ENCODE results near the gene LYPLAL1. TPM values are rescaled to one million over a fixed set of nuclear protein-coding genes. Genes with fewer than 3 reads are reported as not detected.

LYPLAL1 gene
- total and polyA plus RNA-seq, 9 of the 15 experiments (the other 6 are each of a cell fraction or from before 2014, with no cell fraction given), result 14.9 to 179 (median 46.3) TPM

- no peak for TF ChIP-seq UBTF (IDR thresholded peaks at IDR 0.05; ENCODE audit: borderline replicate concordance in 1 of 2, low read depth in 2 of 2, low read length in 2 of 2)
- TF ChIP-seq TEAD4 (IDR thresholded peaks at IDR 0.05; ENCODE audit: low read length), result peak; percentile 83
- TF ChIP-seq TEAD4 (CRISPR knock-in tag; IDR thresholded peaks at IDR 0.05; ENCODE audit: borderline replicate concordance), result no peak
- 0 out of 2 replicates have a peak, but pooled peaks have one; percentile 44 for TF ChIP-seq SUPT5H (IDR thresholded peaks at IDR 0.05)
- TF ChIP-seq SRF (CRISPR knock-in tag; IDR thresholded peaks at IDR 0.05), result peak in 1 of 2 experiments; percentile 80; a peak in 1 of 4 replicates
- TF ChIP-seq HOMEZ (CRISPR knock-in tag; IDR thresholded peaks at IDR 0.05), result no peak
- no peak for TF ChIP-seq TRIM28 (IDR thresholded peaks at IDR 0.05)
- TF ChIP-seq MEIS2 (IDR thresholded peaks at IDR 0.05; ENCODE audit: partially characterized antibody), result peak; percentile 55
- no peak for TF ChIP-seq NR4A1 (CRISPR knock-in tag; IDR thresholded peaks at IDR 0.05)
- TF ChIP-seq NR4A1 (tag; IDR thresholded peaks at IDR 0.05), result 0 out of 2 replicates have a peak, but pooled peaks have one; percentile 71
- peak; percentile 92 for TF ChIP-seq DPF2 (IDR thresholded peaks at IDR 0.05)
- TF ChIP-seq IRF9 (tag; IDR thresholded peaks at IDR 0.05), result peak; percentile 25; the same call in 1 of the 2 replicates
- peak; percentile 55; the same call in 1 of the 2 replicates for TF ChIP-seq FOXM1 (IDR thresholded peaks at IDR 0.05; ENCODE audit: low read depth)
- no peak for TF ChIP-seq FOXM1 (CRISPR knock-in tag; IDR thresholded peaks at IDR 0.05; ENCODE audit: low read depth)
- TF ChIP-seq NCOR1 (IDR thresholded peaks at IDR 0.05), result peak; percentile 72
- peak; percentile 85 for TF ChIP-seq ATF3 (IDR thresholded peaks at IDR 0.05)
- no peak for TF ChIP-seq ATF3 (CRISPR knock-in tag; conservative IDR thresholded peaks at IDR 0.05)
- TF ChIP-seq CBX3 (IDR thresholded peaks at IDR 0.05; ENCODE audit: borderline replicate concordance in 1 of 2, low read length in 2 of 2), result peak in 1 of 2 experiments; percentile 47; a peak in 1 of 3 replicates
- TF ChIP-seq TCF3 (CRISPR knock-in tag; IDR thresholded peaks at IDR 0.05), result peak; percentile 80
- peak; percentile 84 for TF ChIP-seq CBFA2T3 (IDR thresholded peaks at IDR 0.05)
- no peak for TF ChIP-seq ZNF740 (CRISPR knock-in tag; IDR thresholded peaks at IDR 0.05)
- TF ChIP-seq ZNF740 (tag; IDR thresholded peaks at IDR 0.05), result peak in 1 of 2 experiments; percentile 62; a peak in 1 of 4 replicates
- TF ChIP-seq CEBPB (tag; IDR thresholded peaks at IDR 0.05), result peak; percentile 56; the same call in 1 of the 2 replicates
- TF ChIP-seq SMAD1 (IDR thresholded peaks at IDR 0.05; ENCODE audit: low read depth, low read length, partially characterized antibody), result peak; percentile 53
Measured at GRCh38 chr1:219147571-219148019, 26.1 kb upstream of the LYPLAL1 start (continued).
